Measurements from ENCODE around the gene TCF12. TPM values are rescaled to one million over a fixed set of nuclear protein-coding genes. Genes with fewer than 3 reads are reported as not detected.

TCF12 gene
- total and polyA plus RNA-seq, 2 donors (not counting 3 experiments of a cell fraction or from before 2014, with no cell fraction given) = 72.1 to 133 TPM

- no peaks in the 10 kb centered on the region for H3K9me1 ChIP-seq (replicated peaks; ENCODE audit: control insufficient read depth, extremely low read depth, insufficient read depth, low read length)
- CTCF ChIA-PET = interaction anchor here (0.7 to 1.2 kb wide), 3 partner anchors 9 to 54 kb away, joined by 3 to 4 read pairs (median 3); no protein-coding TSS in a partner anchor
- H3K4me1 ChIP-seq (ENCODE audit: control insufficient read depth, extremely low read depth, insufficient read depth, low read length) = peaks cover 12% of the 10 kb centered on the region
Measured at GRCh38 chr15:57033715-57034439, 115.4 kb downstream of the TCF12 start.

More at GRCh38 chr15:57033715-57034439, 115.4 kb downstream of the TCF12 start:
- Histone ChIP-seq H3K4me3 (replicated peaks in 1 of 3; ENCODE audit: insufficient read depth in 1 of 3, low read depth in 1 of 3, low read length in 3 of 3) (no peak overlapping the region), H3K79me2 (ENCODE audit: control insufficient read depth, insufficient read depth, low read length) (peaks cover 91% of the 10 kb centered on the region), H3K27me3 (ENCODE audit: control insufficient read depth in 2 of 2, insufficient read depth in 2 of 2, low read length in 2 of 2) (no peaks in the 10 kb centered on the region), H3K4me2 (ENCODE audit: insufficient read depth, low read length) (no peak overlapping the region), H3K9ac (replicated peaks; ENCODE audit: extremely low read depth, insufficient read depth, low read length) (no peak overlapping the region), H2AFZ (ENCODE audit: low read depth, low read length) (no peak overlapping the region), H3K36me3 (ENCODE audit: control insufficient read depth in 2 of 2, extremely low read depth in 1 of 2, insufficient read depth in 2 of 2, low read length in 2 of 2) (no peaks in the 10 kb centered on the region), H3K27ac (ENCODE audit: insufficient read depth, low read depth, low read length) (no peak overlapping the region), H3K9me3 (replicated peaks; ENCODE audit: control insufficient read depth, insufficient read depth, low read length) (no peaks in the 10 kb centered on the region), H4K20me1 (replicated peaks; ENCODE audit: control insufficient read depth, extremely low read depth, insufficient read depth, low read length) (peaks cover 15% of the 10 kb centered on the region)
- POLR2A ChIA-PET = no interaction called here
- no peak for FAIRE-seq
- dilution Hi-C loops (cut with MboI; ENCODE audit: extremely low pct_ligation_motif_present, low sequenced_read_pairs) (no loop called here), intact Hi-C loops (cut with micrococcal nuclease) (no loop called here)
- TF ChIP-seq FOS (IDR thresholded peaks at IDR 0.05; ENCODE audit: borderline replicate concordance, insufficient read depth, low read length) (no peak), MAX (IDR thresholded peaks at IDR 0.05; ENCODE audit: insufficient read depth, insufficient read length) (no peak), CTCF (IDR thresholded peaks at IDR 0.05; ENCODE audit: extremely low read depth in 1 of 2, insufficient read depth in 1 of 2, low read depth in 1 of 2, low read length in 2 of 2) (no peak), MYC (IDR thresholded peaks at IDR 0.05; ENCODE audit: low read depth, low read length) (no peak), GATA2 (IDR thresholded peaks at IDR 0.05; ENCODE audit: insufficient read depth, insufficient read length, low read depth, low read length) (no peak), EZH2 (IDR thresholded peaks at IDR 0.05; ENCODE audit: borderline replicate concordance, low read depth, low read length, severe bottlenecking) (no peak), POLR2AphosphoS5 (IDR thresholded peaks at IDR 0.05; ENCODE audit: insufficient read depth, low read depth, low read length) (no peak), POLR2A (IDR thresholded peaks at IDR 0.05; ENCODE audit: low read depth, low read length) (no peak), JUN (IDR thresholded peaks at IDR 0.05; ENCODE audit: borderline replicate concordance, insufficient read depth, insufficient read length, low read depth) (no peak)
- no peak for DNase-seq (ENCODE audit: low read depth, low spot score)
- BruUV-seq (replicated peaks) = no TSS peak
